Activated CD8-positive, alpha-beta memory T cell treated with anti-CD3 and anti-CD28 coated beads for 1 hour (primary cell): ENCODE measurements around the gene MORC1.

ENCODE experiments used
- DNase-seq, 2 donors: peaks; one replicate each; pipeline ENCODE4 v3.0.0-alpha.2; 2020; ENCODE audit warnings: low read depth in 1 of 2; ENCODE audit errors: extremely low read depth in 1 of 2

MORC1 gene

GRCh38 chr3:109035082-109035481 lies 82.9 kb downstream of the MORC1 start:
- no peak for DNase-seq

- DNase-seq = no peak
Measured at GRCh38 chr3:109033000-109033660, 84.8 kb downstream of the MORC1 start.

- DNase-seq = no peak
Measured at GRCh38 chr3:109028753-109029152, 89.2 kb downstream of the MORC1 start.

- no peak for DNase-seq
Measured at GRCh38 chr3:109026821-109027220, 91.1 kb downstream of the MORC1 start.

- DNase-seq = no peak
Measured at GRCh38 chr3:109025896-109026295, 92.0 kb downstream of the MORC1 start.

- peak in 1 of 2 donors; percentile 3 for DNase-seq
Measured at GRCh38 chr3:109023656-109024254, 94.2 kb downstream of the MORC1 start.

GRCh38 chr3:109023167-109023566 lies 94.8 kb downstream of the MORC1 start:
- DNase-seq = no peak

- no peak for DNase-seq
Measured at GRCh38 chr3:109021556-109021955, 96.4 kb downstream of the MORC1 start.

- no peak for DNase-seq
Measured at GRCh38 chr3:109018828-109019227, 99.1 kb downstream of the MORC1 start.

- DNase-seq = no peak
Measured at GRCh38 chr3:109005443-109005842, 112.5 kb downstream of the MORC1 start.

- DNase-seq = no peak
Measured at GRCh38 chr3:108998436-108998835, 119.5 kb downstream of the MORC1 start.

- no peak for DNase-seq
Measured at GRCh38 chr3:108985844-108986243, 132.1 kb downstream of the MORC1 start.

- DNase-seq = no peak
Measured at GRCh38 chr3:108983051-108983450, 134.9 kb downstream of the MORC1 start.

GRCh38 chr3:108976058-108976457 lies 141.9 kb downstream of the MORC1 start:
- DNase-seq = no peak

- no peak for DNase-seq
Measured at GRCh38 chr3:108973019-108973418, 144.9 kb downstream of the MORC1 start.

- DNase-seq = no peak
Measured at GRCh38 chr3:108972482-108972881, 145.5 kb downstream of the MORC1 start.

- no peak for DNase-seq
Measured at GRCh38 chr3:108970561-108970960, 147.4 kb downstream of the MORC1 start.

GRCh38 chr3:108966773-108967172 lies 151.2 kb downstream of the MORC1 start:
- no peak for DNase-seq

GRCh38 chr3:108959017-108959416 lies 158.9 kb downstream of the MORC1 start:
- no peak for DNase-seq

- DNase-seq = no peak
Measured at GRCh38 chr3:108953700-108954099, 164.2 kb downstream of the MORC1 start, which contains the start of gene GUCA1C. Gene GUCA1C (minus strand): TSS chr3:108953879. CDS start chr3:108953762, 117 bp downstream.

GRCh38 chr3:108953210-108953609 lies 164.7 kb downstream of the MORC1 start:
- no peak for DNase-seq

- no peak for DNase-seq
Measured at GRCh38 chr3:108951820-108952501, 166.0 kb downstream of the MORC1 start.
